Measurements from ENCODE around the gene PLCG1. TPM values are rescaled to one million over a fixed set of nuclear protein-coding genes. Genes with fewer than 3 reads are reported as not detected.

Gene PLCG1
- total and polyA plus RNA-seq, 2 donors (not counting 3 experiments of a cell fraction or from before 2014, with no cell fraction given) = 164 to 224 TPM

DNA sequence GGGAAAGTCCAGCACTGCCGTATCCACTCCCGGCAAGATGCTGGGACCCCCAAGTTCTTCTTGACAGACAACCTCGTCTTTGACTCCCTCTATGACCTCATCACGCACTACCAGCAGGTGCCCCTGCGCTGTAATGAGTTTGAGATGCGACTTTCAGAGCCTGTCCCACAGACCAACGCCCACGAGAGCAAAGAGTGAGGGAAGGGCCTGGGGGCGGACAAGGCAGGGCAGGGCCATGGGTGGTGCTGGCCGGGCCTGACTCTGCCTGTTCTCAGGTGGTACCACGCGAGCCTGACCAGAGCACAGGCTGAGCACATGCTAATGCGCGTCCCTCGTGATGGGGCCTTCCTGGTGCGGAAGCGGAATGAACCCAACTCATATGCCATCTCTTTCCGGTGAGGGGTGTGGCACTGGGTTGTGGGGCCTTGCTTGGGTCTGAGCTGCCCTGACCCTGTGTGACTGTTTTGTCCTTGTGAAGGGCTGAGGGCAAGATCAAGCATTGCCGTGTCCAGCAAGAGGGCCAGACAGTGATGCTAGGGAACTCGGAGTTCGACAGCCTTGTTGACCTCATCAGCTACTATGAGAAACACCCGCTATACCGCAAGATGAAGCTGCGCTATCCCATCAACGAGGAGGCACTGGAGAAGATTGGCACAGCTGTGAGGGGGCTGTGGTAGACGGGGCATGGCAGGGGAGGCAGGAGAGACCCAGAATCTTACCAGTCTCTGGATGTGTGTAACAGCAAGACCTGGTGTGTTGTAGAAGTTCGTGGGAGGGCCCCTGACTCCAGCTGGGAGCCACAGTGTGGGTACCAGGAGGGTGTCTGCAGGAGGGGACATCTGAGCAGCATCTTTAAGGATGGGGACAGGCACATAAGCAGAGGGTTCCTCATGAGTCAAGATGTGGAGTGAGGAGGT is 29.1 kb downstream of the PLCG1 start:
- TSS peak; percentile 57 for BruUV-seq (replicated peaks)
- Histone ChIP-seq H3K79me2 (ENCODE audit: control insufficient read depth, insufficient read depth, low read length) (no peaks in the 10 kb centered on the region), H3K4me1 (ENCODE audit: control insufficient read depth, extremely low read depth, insufficient read depth, low read length) (no peaks in the 10 kb centered on the region), H3K9ac (replicated peaks; ENCODE audit: extremely low read depth, insufficient read depth, low read length) (no peak overlapping the region), H3K36me3 (ENCODE audit: control insufficient read depth in 2 of 2, extremely low read depth in 1 of 2, insufficient read depth in 2 of 2, low read length in 2 of 2) (peaks cover 31 to 84% of the 10 kb centered on the region in 2 experiments), H3K27ac (ENCODE audit: insufficient read depth, low read depth, low read length) (no peak overlapping the region), H3K27me3 (ENCODE audit: control insufficient read depth in 2 of 2, insufficient read depth in 2 of 2, low read length in 2 of 2) (no peaks in the 10 kb centered on the region), H3K4me3 (replicated peaks in 1 of 3; ENCODE audit: insufficient read depth in 1 of 3, low read depth in 1 of 3, low read length in 3 of 3) (no peak overlapping the region), H4K20me1 (replicated peaks; ENCODE audit: control insufficient read depth, extremely low read depth, insufficient read depth, low read length) (no peaks in the 10 kb centered on the region), H3K9me1 (replicated peaks; ENCODE audit: control insufficient read depth, extremely low read depth, insufficient read depth, low read length) (no peaks in the 10 kb centered on the region), H3K4me2 (ENCODE audit: insufficient read depth, low read length) (no peak overlapping the region), H3K9me3 (replicated peaks; ENCODE audit: control insufficient read depth, insufficient read depth, low read length) (no peaks in the 10 kb centered on the region), H2AFZ (ENCODE audit: low read depth, low read length) (no peak overlapping the region)
- TF ChIP-seq EZH2 (IDR thresholded peaks at IDR 0.05; ENCODE audit: borderline replicate concordance, low read depth, low read length, severe bottlenecking) (no peak), CTCF (IDR thresholded peaks at IDR 0.05; ENCODE audit: extremely low read depth in 1 of 2, insufficient read depth in 1 of 2, low read depth in 1 of 2, low read length in 2 of 2) (no peak), MYC (IDR thresholded peaks at IDR 0.05; ENCODE audit: low read depth, low read length) (no peak), POLR2A (IDR thresholded peaks at IDR 0.05; ENCODE audit: low read depth, low read length) (no peak), FOS (IDR thresholded peaks at IDR 0.05; ENCODE audit: borderline replicate concordance, insufficient read depth, low read length) (no peak), MAX (IDR thresholded peaks at IDR 0.05; ENCODE audit: insufficient read depth, insufficient read length) (no peak), GATA2 (IDR thresholded peaks at IDR 0.05; ENCODE audit: insufficient read depth, insufficient read length, low read depth, low read length) (no peak), JUN (IDR thresholded peaks at IDR 0.05; ENCODE audit: borderline replicate concordance, insufficient read depth, insufficient read length, low read depth) (no peak), POLR2AphosphoS5 (IDR thresholded peaks at IDR 0.05; ENCODE audit: insufficient read depth, low read depth, low read length) (no peak)
- intact Hi-C loops (cut with micrococcal nuclease) = no loop called here
- CTCF ChIA-PET = interaction anchor here (1.7 to 2.4 kb wide), 2 partner anchors 32 to 173 kb away, joined by 6 to 11 read pairs; no protein-coding TSS in a partner anchor
- dilution Hi-C loops (cut with MboI; ENCODE audit: extremely low pct_ligation_motif_present, low sequenced_read_pairs) = no loop called here
- FAIRE-seq (no peak), DNase-seq (ENCODE audit: low read depth, low spot score) (no peak)
- POLR2A ChIA-PET = no interaction called here

Measured in endothelial cell of umbilical vein (primary cell).